ENCODE data around the gene PARP12.

DNA sequence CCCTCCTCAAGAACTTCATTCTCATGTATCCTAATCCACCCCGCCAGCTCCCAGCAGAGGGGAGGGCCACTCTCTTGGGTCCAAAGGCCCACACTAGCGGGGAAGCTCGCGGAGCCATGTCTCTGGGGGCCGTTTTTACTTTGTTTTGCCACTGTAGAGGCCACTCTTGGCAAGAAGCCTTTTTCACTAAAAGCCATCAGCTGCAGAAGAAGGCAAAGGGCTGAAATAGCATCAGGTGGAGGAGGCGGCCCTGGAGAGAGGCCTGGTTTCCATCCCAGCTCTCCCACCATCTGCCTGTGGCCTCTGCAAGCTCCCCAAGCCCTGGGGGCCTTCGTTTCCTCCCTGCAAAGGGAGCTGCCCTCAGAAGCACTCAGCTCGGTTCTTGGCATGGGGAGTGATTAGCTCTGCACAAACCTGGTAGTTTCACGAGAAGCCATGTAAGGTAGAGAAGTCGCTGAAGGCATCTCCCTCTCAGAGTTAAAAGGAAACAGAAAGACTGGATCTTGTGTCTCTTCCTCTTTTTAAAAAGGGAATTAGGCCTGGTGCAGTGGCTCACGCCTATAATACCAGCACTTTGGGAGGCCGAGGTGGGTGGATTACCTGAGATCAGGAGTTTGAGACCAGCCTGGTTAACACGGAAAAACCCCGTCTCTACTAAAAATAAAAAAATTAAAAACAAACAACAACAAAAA, 70.3 kb downstream of the PARP12 start:
- TF ChIP-seq, protein P1, sequence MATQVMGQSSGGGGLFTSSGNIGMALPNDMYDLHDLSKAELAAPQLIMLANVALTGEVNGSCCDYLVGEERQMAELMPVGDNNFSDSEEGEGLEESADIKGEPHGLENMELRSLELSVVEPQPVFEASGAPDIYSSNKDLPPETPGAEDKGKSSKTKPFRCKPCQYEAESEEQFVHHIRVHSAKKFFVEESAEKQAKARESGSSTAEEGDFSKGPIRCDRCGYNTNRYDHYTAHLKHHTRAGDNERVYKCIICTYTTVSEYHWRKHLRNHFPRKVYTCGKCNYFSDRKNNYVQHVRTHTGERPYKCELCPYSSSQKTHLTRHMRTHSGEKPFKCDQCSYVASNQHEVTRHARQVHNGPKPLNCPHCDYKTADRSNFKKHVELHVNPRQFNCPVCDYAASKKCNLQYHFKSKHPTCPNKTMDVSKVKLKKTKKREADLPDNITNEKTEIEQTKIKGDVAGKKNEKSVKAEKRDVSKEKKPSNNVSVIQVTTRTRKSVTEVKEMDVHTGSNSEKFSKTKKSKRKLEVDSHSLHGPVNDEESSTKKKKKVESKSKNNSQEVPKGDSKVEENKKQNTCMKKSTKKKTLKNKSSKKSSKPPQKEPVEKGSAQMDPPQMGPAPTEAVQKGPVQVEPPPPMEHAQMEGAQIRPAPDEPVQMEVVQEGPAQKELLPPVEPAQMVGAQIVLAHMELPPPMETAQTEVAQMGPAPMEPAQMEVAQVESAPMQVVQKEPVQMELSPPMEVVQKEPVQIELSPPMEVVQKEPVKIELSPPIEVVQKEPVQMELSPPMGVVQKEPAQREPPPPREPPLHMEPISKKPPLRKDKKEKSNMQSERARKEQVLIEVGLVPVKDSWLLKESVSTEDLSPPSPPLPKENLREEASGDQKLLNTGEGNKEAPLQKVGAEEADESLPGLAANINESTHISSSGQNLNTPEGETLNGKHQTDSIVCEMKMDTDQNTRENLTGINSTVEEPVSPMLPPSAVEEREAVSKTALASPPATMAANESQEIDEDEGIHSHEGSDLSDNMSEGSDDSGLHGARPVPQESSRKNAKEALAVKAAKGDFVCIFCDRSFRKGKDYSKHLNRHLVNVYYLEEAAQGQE (IDR thresholded peaks at IDR 0.05; ENCODE audit: insufficient read depth in 1 of 2, low read depth in 2 of 2, low read length in 2 of 2) = no peak
- no peak for TF ChIP-seq POLR2AphosphoS5 (IDR thresholded peaks at IDR 0.05; ENCODE audit: low read depth, low read length)
- no peak for TF ChIP-seq TAF1 (IDR thresholded peaks at IDR 0.05; ENCODE audit: borderline replicate concordance, insufficient read depth, low read length)
- TF ChIP-seq SIN3A (IDR thresholded peaks at IDR 0.05; ENCODE audit: borderline replicate concordance, insufficient read depth, low read length) = no peak

Measured in PFSK-1 (cell line).